Mucosa of descending colon (tissue), 3 donors: ENCODE results near the gene KLHL11. TPM values are rescaled to one million over a fixed set of nuclear protein-coding genes. Genes with fewer than 3 reads are reported as not detected.

Experiments used
- ATAC-seq: fragments of 200-7000 bp; cut with Tn5 transposase; one replicate; pipeline ENCODE4 v1.9.1; 2020; ENCODE audit warnings: mild to moderate bottlenecking, moderate library complexity
- DNase-seq, 3 donors: peaks; one replicate each; pipeline ENCODE4 v3.0.0-alpha.2; 2020
- H3K36me3 ChIP-seq: fragments of 200-600 bp; one replicate; pipeline ENCODE4 v1.8.0; 2021; ENCODE audit warnings: low read depth, mild to moderate bottlenecking
- H3K4me1 ChIP-seq: fragments of 200-600 bp; one replicate; pipeline ENCODE4 v1.8.0; 2021; ENCODE audit warnings: low read depth, mild to moderate bottlenecking
- H3K4me3 ChIP-seq: fragments of 200-600 bp; one replicate; pipeline ENCODE4 v1.8.0; 2021; ENCODE audit warnings: mild to moderate bottlenecking
- H3K9me3 ChIP-seq: fragments of 200-600 bp; one replicate; pipeline ENCODE4 v1.8.0; 2021; ENCODE audit warnings: mild to moderate bottlenecking
- intact Hi-C, 2 donors: fragments of 100-400 bp; cut with DNase I in 1 of 2; cut with micrococcal nuclease in 1 of 2; formaldehyde crosslinking; loops; one replicate each; pipeline versions ENCODE4 v1.11.0 to v1.11.1; 2022; cut with DNase I, micrococcal nuclease
- total RNA-seq, 3 donors: library from RNA; stranded (reverse); fragmentation: NEBNext Ultra II Directional in 2 of 3; extraction: Animal tissue kit (Norgen Biotek cat#: 25700) in 2 of 3; gene quantifications; one replicate each; pipeline versions ENCODE4 v1.2.1 to v1.2.4, GENCODE V29; 2021 to 2023
- TF ChIP-seq, protein P1 (sequence below): fragments of 200-600 bp; IDR thresholded peaks from one replicate; pipeline ENCODE4 v1.8.0; 2022; ENCODE audit warnings: antibody characterized with exemption, mild to moderate bottlenecking
- donor health status: DM: no; HTN: no; CAD: no; lungs with moderate emphysema.
- donor health status: DM: no; HTN: no; CAD: no.
- donor health status: DM: no; HTN: yes; CAD: no.

Gene KLHL11
- total RNA-seq, 3 donors from 2014 or later = 7.6 to 14.7 (median 8.5) TPM

DNA sequence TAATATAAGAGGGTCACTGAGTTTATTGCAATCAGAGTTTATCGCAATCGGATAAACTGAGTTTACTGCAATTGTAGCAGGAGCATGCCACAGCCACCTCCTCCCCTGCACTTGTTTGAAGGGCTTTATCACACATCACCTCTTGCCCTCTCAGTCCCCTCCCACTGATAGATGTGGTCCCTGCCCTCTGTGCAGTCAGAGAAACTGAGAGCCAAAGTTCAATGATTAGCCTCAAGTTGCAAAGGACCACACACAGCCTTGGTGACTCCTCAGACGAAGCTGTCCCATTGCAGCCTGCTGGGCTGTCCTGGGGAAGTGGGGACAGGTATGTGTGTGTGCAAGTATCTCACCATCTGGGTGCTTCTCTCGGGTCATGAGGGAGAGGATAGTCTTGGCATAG is 39.9 kb upstream of the KLHL11 start:
- DNase-seq = no peak
- Histone ChIP-seq H3K4me3 (no peak overlapping the region), H3K9me3 (no peaks in the 10 kb centered on the region), H3K4me1 (no peaks in the 10 kb centered on the region), H3K36me3 (peaks cover 9% of the 10 kb centered on the region)
- no peak for ATAC-seq
- TF ChIP-seq, protein P1, sequence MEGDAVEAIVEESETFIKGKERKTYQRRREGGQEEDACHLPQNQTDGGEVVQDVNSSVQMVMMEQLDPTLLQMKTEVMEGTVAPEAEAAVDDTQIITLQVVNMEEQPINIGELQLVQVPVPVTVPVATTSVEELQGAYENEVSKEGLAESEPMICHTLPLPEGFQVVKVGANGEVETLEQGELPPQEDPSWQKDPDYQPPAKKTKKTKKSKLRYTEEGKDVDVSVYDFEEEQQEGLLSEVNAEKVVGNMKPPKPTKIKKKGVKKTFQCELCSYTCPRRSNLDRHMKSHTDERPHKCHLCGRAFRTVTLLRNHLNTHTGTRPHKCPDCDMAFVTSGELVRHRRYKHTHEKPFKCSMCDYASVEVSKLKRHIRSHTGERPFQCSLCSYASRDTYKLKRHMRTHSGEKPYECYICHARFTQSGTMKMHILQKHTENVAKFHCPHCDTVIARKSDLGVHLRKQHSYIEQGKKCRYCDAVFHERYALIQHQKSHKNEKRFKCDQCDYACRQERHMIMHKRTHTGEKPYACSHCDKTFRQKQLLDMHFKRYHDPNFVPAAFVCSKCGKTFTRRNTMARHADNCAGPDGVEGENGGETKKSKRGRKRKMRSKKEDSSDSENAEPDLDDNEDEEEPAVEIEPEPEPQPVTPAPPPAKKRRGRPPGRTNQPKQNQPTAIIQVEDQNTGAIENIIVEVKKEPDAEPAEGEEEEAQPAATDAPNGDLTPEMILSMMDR = no peak
- intact Hi-C loops = no loop called here

DNA sequence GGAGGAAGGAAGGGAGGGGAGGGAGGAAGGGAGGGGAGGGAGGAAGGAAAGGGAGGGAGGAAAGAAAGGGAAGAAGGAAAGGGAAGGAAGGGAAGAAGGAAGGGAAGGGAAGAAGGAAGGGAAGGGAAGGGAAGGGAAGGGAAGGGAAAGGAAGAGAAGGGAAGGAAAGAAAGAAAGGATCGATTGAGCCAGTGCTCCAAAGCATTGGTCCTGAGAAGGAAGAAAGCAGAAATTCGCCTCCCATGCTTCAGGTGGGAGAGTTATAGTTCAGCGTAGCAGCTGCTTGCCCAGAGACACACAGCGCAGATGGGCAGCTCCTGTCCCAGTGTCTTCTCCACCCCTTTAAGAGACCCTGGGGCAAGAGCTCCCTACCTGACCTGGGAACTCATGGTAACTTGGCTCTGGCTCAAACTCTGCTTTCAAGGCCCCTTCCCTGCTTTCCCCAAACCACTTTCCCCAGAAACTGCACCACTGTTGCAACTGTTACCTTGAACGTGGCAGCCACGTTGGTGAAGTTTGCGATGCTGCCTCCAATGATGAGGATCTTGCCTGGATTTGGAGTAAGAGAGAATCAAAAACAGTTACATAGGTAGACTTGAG is 39.1 kb upstream of the KLHL11 start:
- peaks cover 9% of the 10 kb centered on the region for H3K36me3 ChIP-seq
- intact Hi-C loops = no loop called here
- TF ChIP-seq, protein P1 = no peak
- no peak for ATAC-seq
- no peak overlapping the region for H3K4me3 ChIP-seq
- H3K4me1 ChIP-seq = no peaks in the 10 kb centered on the region
- no peak for DNase-seq
- H3K9me3 ChIP-seq = no peaks in the 10 kb centered on the region

DNA sequence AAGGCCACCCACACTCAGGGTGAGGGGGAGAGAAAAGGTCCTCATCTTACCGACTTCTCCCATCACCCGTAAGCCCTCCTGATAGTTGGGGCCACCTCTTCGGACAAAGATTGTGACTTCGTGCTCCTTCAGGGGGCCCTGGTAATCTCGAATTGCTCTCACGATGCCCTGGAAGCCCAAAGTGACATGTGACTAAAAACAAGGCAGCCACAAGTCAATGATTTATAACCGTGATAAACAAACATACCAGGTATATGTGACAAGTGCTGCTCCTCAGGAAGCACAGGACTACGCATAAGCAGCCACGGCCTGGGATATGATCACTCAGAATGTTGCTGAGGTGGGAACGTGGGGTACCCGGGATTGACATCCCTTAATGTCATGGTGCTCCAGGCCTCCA is 36.4 kb upstream of the KLHL11 start:
- no peak for DNase-seq
- intact Hi-C loops = no loop called here
- Histone ChIP-seq H3K4me3 (no peak overlapping the region), H3K4me1 (no peaks in the 10 kb centered on the region), H3K9me3 (no peaks in the 10 kb centered on the region), H3K36me3 (peaks cover 24% of the 10 kb centered on the region)
- TF ChIP-seq, protein P1 = no peak
- ATAC-seq = no peak

DNA sequence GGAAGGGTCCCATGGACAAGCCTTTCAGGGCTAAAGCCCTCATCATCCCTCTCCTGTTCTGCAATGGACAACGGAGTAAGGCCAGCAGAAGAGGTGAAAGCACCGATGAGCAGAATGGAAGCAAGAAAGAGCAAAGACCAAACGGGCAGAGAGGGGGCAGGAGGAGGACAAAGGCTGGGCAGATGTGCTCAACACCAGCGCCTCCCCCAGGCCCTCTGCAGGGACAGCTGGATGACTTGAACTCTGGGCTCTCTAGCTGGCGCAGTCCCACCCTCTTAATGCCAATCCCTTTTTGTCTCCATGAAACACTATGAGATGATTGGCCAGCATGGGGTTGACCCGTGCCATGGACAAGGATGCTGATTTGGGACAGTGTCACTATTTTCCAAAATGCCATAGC is 31.5 kb upstream of the KLHL11 start:
- no peak for DNase-seq
- no peak for ATAC-seq
- Histone ChIP-seq H3K4me3 (no peak overlapping the region), H3K4me1 (no peaks in the 10 kb centered on the region), H3K36me3 (peaks cover 26% of the 10 kb centered on the region), H3K9me3 (no peaks in the 10 kb centered on the region)
- intact Hi-C loops = no loop called here
- TF ChIP-seq, protein P1 = no peak

DNA sequence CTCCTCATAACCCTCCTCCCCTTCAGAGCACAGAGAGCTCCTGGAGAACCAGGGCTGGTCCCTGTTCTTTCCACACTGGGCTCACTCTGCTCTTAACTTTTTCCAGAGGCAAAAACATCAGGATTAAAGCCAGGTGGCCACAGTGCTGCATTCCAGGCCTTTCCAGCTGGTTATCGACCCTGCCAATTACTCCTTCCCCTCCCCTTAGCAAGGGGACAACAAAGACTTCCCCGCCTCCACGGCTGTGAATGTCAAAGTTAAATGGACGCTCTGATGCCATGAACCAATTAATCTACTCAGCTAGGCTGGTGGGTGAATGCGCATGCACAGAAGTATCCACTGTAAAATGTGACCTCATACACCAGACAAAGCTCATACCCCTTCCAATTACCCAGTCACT is 30.4 kb upstream of the KLHL11 start:
- ATAC-seq = no peak
- H3K36me3 ChIP-seq = peaks cover 27% of the 10 kb centered on the region
- DNase-seq = no peak

More for the DNA sequence above, 30.4 kb upstream of the KLHL11 start:
- TF ChIP-seq, protein P1 = no peak
- Histone ChIP-seq H3K9me3 (no peaks in the 10 kb centered on the region), H3K4me1 (no peaks in the 10 kb centered on the region), H3K4me3 (no peak overlapping the region)
- intact Hi-C loops = no loop called here
